Common myeloid progenitor, CD34-positive (primary cell): ENCODE results near the gene SUCNR1.

Experiments
- CTCF ChIA-PET: fragments of 350-600 bp; sonication (Branson Sonifier 250); formaldehyde crosslinking; loops from one replicate; lab custom pipeline; 2021; ENCODE audit warnings: antibody characterized with exemption; lab: Charles Lee
- POLR2A ChIA-PET: fragments of 350-600 bp; sonication (Branson Sonifier 250); formaldehyde crosslinking; loops from one replicate; lab custom pipeline; 2021; ENCODE audit warnings: antibody characterized with exemption; lab: Charles Lee
- DNase-seq, 3 donors: peaks; one replicate each; pipeline versions ENCODE4 v3.0.0 to v3.0.0-alpha.2; 2013
- H3K27ac ChIP-seq, 2 experiments: 1 replicate in 1 of 2; 2 replicates in 1 of 2; pipeline ENCODE4 v1.7.0; 2013; ENCODE audit warnings: inconsistent platforms in 2 of 2, low read length in 2 of 2, mild to moderate bottlenecking in 2 of 2, low read depth in 1 of 2, moderate library complexity in 1 of 2; ENCODE audit not compliant: severe bottlenecking in 2 of 2, insufficient read depth in 1 of 2, poor library complexity in 1 of 2
- H3K27me3 ChIP-seq, 5 experiments: replicated peaks in 2 of 5; 1 replicate in 3 of 5; 2 replicates in 2 of 5; pipeline versions ENCODE4 v1.6.1 to v1.7.0; 2013; ENCODE audit warnings: low read length in 4 of 5, mild to moderate bottlenecking in 2 of 5, moderate library complexity in 2 of 5, inconsistent platforms in 1 of 5; ENCODE audit not compliant: insufficient read depth in 5 of 5, control insufficient read depth in 4 of 5
- H3K36me3 ChIP-seq, 4 experiments: 1 replicate in 2 of 4; 2 replicates in 2 of 4; pipeline versions ENCODE4 v1.6.1 to v1.7.0; 2013; ENCODE audit warnings: low read length in 3 of 4, control low read depth in 1 of 4, mild to moderate bottlenecking in 1 of 4; ENCODE audit not compliant: control insufficient read depth in 4 of 4, insufficient read depth in 4 of 4
- H3K4me1 ChIP-seq, 4 experiments: 1 replicate in 3 of 4; 2 replicates in 1 of 4; pipeline versions ENCODE4 v1.6.1 to v1.7.1; 2013; ENCODE audit warnings: low read length in 3 of 4, mild to moderate bottlenecking in 3 of 4, control low read depth in 1 of 4, inconsistent platforms in 1 of 4, moderate library complexity in 1 of 4; ENCODE audit not compliant: control insufficient read depth in 4 of 4, insufficient read depth in 4 of 4; ENCODE audit errors: control extremely low read depth in 1 of 4
- H3K4me3 ChIP-seq, 7 experiments: 1 replicate in 4 of 7; 2 replicates in 3 of 7; pipeline versions ENCODE4 v1.5.1 to v1.7.0; 2013; ENCODE audit warnings: mild to moderate bottlenecking in 7 of 7, low read length in 6 of 7, moderate library complexity in 6 of 7, inconsistent platforms in 2 of 7, low read depth in 2 of 7, control low read depth in 1 of 7; ENCODE audit not compliant: insufficient read depth in 4 of 7, control insufficient read depth in 1 of 7; ENCODE audit errors: extremely low read depth in 1 of 7
- H3K9me3 ChIP-seq, 5 experiments: 1 replicate in 4 of 5; 2 replicates in 1 of 5; pipeline versions ENCODE4 v1.6.1 to v1.7.1; 2013; ENCODE audit warnings: low read length in 4 of 5, mild to moderate bottlenecking in 2 of 5, inconsistent platforms in 1 of 5, low read depth in 1 of 5, moderate library complexity in 1 of 5; ENCODE audit not compliant: control insufficient read depth in 4 of 5, insufficient read depth in 2 of 5; ENCODE audit errors: control extremely low read depth in 1 of 5
- WGBS: methylation state at CpG from one replicate; pipeline ENCODE4 v1.1.5; 2013; ENCODE audit not compliant: insufficient coverage; 5-methylcytosine and 5-hydroxymethylcytosine counted together

The SUCNR1 gene

DNA sequence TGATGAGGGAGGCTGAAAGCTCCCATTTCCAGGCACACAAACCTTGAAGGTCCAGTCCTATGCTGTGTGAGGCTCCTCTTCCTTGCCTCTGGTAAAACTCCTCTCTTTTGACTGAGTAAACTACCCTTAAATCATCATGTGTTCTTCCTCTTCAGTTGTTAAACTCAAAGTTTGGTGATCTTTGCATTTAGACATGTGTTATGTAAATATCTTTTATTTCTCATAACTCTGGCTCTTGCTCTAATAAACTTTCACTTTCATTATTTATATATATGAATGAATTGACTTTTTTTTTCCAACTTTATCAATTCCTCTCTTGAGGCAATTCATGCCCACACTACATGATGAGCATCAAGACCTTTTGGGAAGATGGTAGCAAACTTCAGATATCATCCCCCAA is 26.6 kb downstream of the SUCNR1 start:
- ChIA-PET POLR2A (no interaction called here), CTCF (interaction anchor here (1.2 kb wide), 2 partner anchors 14 to 16 kb away, joined by 3 read pairs; no protein-coding TSS in a partner anchor)
- no peaks in the 10 kb centered on the region for H3K27me3 ChIP-seq
- H3K4me1 ChIP-seq = peaks cover 30 to 64% (median 50%) of the 10 kb centered on the region in 4 experiments
- DNase-seq = peak in 1 of 3 donors; percentile 31
- no peaks in the 10 kb centered on the region for H3K9me3 ChIP-seq
- H3K36me3 ChIP-seq = no peaks in the 10 kb centered on the region
- H3K27ac ChIP-seq = no peak overlapping the region
- H3K4me3 ChIP-seq = no peak overlapping the region

DNA sequence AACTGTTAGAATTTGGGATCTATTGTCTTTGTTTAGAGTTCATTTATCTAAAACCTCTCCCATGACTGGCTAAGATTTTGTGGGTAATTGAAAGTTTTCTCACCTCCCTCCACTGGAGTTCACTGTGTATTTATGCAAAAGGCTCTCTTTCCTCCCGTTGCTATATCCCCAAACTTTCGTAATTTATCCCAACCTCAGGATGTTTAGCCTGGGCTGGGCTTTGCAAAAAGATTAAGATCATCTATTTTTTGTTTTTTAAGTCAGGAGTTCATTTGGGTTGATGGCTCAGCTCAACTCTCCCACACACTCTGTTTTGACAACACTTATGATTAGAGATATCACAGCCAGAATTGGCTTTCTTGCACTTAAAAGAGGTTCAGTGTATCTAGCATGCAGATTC is 27.0 kb downstream of the SUCNR1 start:
- ChIA-PET CTCF (interaction anchor here (1.2 kb wide), 1 partner anchor 17 kb away, joined by 3 read pairs; no protein-coding TSS in a partner anchor), POLR2A (no interaction called here)
- no peak overlapping the region for H3K4me3 ChIP-seq
- no peak overlapping the region for H3K27ac ChIP-seq
- H3K4me1 ChIP-seq = peaks cover 28 to 67% (median 48%) of the 10 kb centered on the region in 4 experiments
- no peaks in the 10 kb centered on the region for H3K9me3 ChIP-seq
- no peaks in the 10 kb centered on the region for H3K27me3 ChIP-seq
- no peak for DNase-seq
- H3K36me3 ChIP-seq = no peaks in the 10 kb centered on the region
- WGBS = no CpG with 5 or more reads among the region's 2 CpGs

DNA sequence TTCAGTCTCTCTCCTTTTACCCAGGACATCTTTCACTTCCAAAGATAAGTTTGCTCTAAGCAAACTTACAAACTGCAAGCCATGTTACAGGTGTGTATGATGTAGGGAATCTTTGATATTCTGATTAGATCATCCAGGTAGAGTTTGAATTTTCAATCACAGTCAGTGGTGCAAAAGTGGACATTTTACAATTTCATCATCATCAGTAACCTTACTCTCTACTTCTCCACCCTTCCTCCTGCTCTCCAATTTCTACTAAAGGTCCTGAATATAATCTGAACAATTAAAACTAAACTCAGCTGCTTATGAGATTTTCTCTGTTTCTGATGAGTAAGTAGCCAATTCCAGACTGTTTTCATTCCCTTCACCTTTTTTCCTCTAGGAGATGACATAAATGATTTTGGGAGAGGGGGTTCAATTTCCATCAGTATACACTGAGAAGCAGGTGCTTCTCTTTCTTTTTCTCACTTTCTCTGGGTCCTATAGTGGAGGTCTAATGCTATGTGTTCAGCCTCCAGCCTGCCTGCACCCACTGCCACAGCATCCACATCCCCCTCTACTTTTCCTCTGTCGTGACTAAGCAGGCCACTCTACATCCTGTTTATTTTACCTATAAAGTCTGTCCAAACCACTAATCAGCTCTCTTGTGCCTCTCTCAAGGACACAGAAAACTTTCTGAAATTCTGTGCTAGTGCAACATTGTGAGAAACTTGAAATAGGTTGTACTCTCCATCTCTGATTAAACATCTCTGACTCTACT is 27.6 kb downstream of the SUCNR1 start:
- H3K27ac ChIP-seq = no peak overlapping the region
- peaks cover 26 to 62% (median 47%) of the 10 kb centered on the region in 4 experiments for H3K4me1 ChIP-seq
- ChIA-PET CTCF (interaction anchor here (1.2 to 2.0 kb wide), 3 partner anchors 9 to 17 kb away, joined by 3 to 7 read pairs (median 3); no protein-coding TSS in a partner anchor), POLR2A (no interaction called here)
- no peaks in the 10 kb centered on the region for H3K36me3 ChIP-seq
- WGBS = 0% methylated on average over 1 of the region's 1 CpG
- no peaks in the 10 kb centered on the region for H3K27me3 ChIP-seq
- peak in 2 of 3 donors; percentile 48 to 59 for DNase-seq
- H3K9me3 ChIP-seq = no peaks in the 10 kb centered on the region
- peak overlapping the region in 1 of 7 experiments; percentile 6 for H3K4me3 ChIP-seq

DNA sequence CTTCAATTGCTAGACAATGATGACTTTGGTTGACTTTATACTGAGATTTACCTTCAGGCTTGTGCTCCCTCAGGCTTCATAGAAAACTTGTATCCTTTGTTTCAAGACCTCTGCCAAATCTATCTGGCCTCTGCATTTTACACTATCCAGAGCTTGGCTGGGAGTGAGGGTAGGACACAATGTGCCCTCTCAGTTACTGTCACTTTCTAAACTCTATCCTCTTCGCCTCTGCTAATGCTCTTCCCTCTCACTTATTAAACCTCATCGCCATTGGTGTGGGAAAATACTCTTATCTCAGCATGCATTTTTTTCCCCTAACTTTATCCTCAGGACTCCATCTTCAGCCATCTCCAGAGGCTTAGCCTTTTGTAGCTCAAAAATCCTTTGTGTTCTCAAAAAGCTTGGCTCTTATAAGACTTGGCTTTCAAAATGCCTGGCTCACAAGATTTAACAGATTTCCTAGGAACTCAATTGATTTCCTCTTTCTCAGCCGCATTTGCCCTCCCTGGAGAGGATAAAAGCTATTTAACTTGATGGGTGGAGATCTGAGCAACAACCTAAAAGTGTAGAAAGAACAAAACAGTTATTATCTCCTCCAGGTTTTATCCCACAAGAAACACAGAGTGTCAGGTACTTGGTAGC is 28.3 kb downstream of the SUCNR1 start:
- Histone ChIP-seq H3K36me3 (no peaks in the 10 kb centered on the region), H3K9me3 (no peaks in the 10 kb centered on the region), H3K4me1 (peaks cover 23 to 62% (median 46%) of the 10 kb centered on the region in 4 experiments), H3K27ac (no peak overlapping the region), H3K4me3 (no peak overlapping the region), H3K27me3 (no peaks in the 10 kb centered on the region)
- no peak for DNase-seq
- CTCF ChIA-PET = interaction anchor here (0.9 to 2.0 kb wide), 3 partner anchors 10 to 193 kb away, joined by 3 to 7 read pairs (median 3); no protein-coding TSS in a partner anchor
- POLR2A ChIA-PET = no interaction called here
- 47% methylated on average over 2 of the region's 3 CpGs for WGBS

DNA sequence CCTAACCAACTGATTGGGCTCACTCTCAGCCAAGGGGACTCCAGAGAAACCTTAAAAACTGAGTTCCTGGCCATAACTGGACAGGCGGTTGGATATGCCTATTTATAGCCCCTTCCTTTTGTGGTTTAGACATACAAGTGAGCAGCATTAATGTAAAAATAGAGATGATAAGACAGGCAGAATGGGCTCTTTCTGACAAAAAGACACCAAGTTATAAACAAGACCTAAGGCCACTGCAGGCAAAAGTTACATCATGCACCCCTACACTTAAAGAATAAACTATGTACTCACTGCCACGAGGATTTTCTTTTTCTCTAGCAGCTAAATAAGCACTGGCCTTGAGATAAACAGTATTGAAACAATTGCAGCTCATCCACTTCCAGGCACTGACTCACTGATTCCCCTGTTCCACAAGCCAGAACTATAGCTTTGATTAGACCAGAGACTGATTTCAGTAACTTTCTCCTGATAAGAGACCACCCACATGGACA is 30.1 kb downstream of the SUCNR1 start:
- 0% methylated on average over 2 of the region's 2 CpGs for WGBS
- Histone ChIP-seq H3K4me1 (peaks cover 23 to 62% (median 46%) of the 10 kb centered on the region in 4 experiments), H3K27me3 (no peaks in the 10 kb centered on the region), H3K9me3 (no peaks in the 10 kb centered on the region), H3K4me3 (peak overlapping the region in 2 of 7 experiments; percentile 17 to 32), H3K36me3 (no peaks in the 10 kb centered on the region), H3K27ac (no peak overlapping the region)
- ChIA-PET POLR2A (no interaction called here), CTCF (interaction anchor here (0.8 to 2.0 kb wide), 3 partner anchors 10 to 29 kb away, joined by 3 to 5 read pairs (median 3); no protein-coding TSS in a partner anchor)
- peak in 1 of 3 donors; percentile 42 for DNase-seq

DNA sequence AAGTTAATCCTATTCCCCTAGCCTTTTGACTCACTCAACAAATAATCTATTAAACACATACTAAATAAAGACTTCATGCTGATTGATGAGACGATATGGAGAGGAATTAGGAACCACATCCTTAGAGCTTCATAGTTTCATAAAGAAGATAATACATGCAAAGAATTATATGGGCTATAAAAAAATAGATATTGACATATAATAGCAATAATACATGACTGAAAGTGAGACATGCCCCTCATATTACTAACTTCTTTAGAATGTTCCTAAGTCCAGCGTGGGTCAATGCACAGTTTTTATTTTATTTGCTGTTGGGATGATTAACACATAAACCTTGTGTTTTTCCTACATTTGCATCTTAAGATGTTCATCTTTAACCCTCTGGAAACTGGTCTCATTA is 32.2 kb downstream of the SUCNR1 start:
- DNase-seq = no peak
- Histone ChIP-seq H3K27ac (no peak overlapping the region), H3K36me3 (no peaks in the 10 kb centered on the region), H3K4me1 (peaks cover 20 to 47% (median 36%) of the 10 kb centered on the region in 4 experiments), H3K9me3 (peaks cover 0 to 2% (median 0%) of the 10 kb centered on the region in 5 experiments), H3K27me3 (no peaks in the 10 kb centered on the region), H3K4me3 (no peak overlapping the region)
- no CpG with 5 or more reads among the region's 2 CpGs for WGBS
- CTCF ChIA-PET = no interaction called here
- POLR2A ChIA-PET = no interaction called here
